ENCODE results near the gene ZNF783. TPM values are rescaled to one million over a fixed set of nuclear protein-coding genes. Genes with fewer than 3 reads are reported as not detected.

The ZNF783 gene
- total and polyA plus RNA-seq, 2 donors (not counting 1 experiment from before 2014, with no cell fraction given), result 3.3 to 11.4 TPM

DNA sequence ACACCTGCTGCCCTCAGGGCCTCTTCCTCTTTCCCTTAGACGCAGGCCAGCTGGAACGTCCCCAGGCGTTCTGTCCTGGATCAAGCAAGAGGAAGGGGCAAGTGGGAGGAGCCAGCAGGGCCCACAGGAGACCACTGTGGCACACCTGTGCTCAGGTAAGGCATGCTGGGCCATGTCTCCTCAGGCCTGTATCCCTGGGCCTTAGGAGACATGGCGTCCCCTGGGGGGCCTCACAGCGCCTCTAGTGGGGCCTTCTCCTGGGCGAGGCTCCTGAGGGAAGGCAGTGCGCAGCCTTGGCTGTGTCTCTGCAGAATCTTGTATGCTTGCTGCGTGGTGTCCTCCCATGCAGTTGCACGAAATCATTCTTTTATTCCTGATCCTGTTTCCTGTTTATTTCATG, 31.3 kb downstream of the ZNF783 start:
- DNase-seq (ENCODE audit: low read depth in 2 of 2), result no peak
- Histone ChIP-seq H3K27me3 (ENCODE audit: control insufficient read depth, insufficient read depth, low read length) (no peaks in the 10 kb centered on the region), H2AFZ (ENCODE audit: low read length) (no peak overlapping the region), H3K79me2 (ENCODE audit: control insufficient read depth, insufficient read depth, low read length) (no peaks in the 10 kb centered on the region), H3K36me3 (ENCODE audit: control insufficient read depth, insufficient read depth, low read length) (no peaks in the 10 kb centered on the region), H3K9ac (ENCODE audit: insufficient read depth, low read length) (no peak overlapping the region), H3K27ac (ENCODE audit: insufficient read depth, low read length) (no peak overlapping the region), H3K4me3 (replicated peaks in 1 of 4; ENCODE audit: control extremely low read depth in 1 of 4, insufficient read depth in 1 of 4, low read depth in 3 of 4, low read length in 4 of 4) (no peak overlapping the region), H3K4me2 (ENCODE audit: extremely low read depth, insufficient read depth, low read length) (no peak overlapping the region), H4K20me1 (ENCODE audit: control insufficient read depth, extremely low read depth, insufficient read depth, low read length) (no peaks in the 10 kb centered on the region), H3K4me1 (ENCODE audit: control insufficient read depth, extremely low read depth, insufficient read depth, low read length) (no peaks in the 10 kb centered on the region), H3K9me3 (ENCODE audit: control insufficient read depth, insufficient read depth, low read depth, low read length) (no peaks in the 10 kb centered on the region)
- TF ChIP-seq, protein P1, sequence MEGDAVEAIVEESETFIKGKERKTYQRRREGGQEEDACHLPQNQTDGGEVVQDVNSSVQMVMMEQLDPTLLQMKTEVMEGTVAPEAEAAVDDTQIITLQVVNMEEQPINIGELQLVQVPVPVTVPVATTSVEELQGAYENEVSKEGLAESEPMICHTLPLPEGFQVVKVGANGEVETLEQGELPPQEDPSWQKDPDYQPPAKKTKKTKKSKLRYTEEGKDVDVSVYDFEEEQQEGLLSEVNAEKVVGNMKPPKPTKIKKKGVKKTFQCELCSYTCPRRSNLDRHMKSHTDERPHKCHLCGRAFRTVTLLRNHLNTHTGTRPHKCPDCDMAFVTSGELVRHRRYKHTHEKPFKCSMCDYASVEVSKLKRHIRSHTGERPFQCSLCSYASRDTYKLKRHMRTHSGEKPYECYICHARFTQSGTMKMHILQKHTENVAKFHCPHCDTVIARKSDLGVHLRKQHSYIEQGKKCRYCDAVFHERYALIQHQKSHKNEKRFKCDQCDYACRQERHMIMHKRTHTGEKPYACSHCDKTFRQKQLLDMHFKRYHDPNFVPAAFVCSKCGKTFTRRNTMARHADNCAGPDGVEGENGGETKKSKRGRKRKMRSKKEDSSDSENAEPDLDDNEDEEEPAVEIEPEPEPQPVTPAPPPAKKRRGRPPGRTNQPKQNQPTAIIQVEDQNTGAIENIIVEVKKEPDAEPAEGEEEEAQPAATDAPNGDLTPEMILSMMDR (conservative IDR thresholded peaks at IDR 0.05 in 1 of 2, IDR thresholded peaks at IDR 0.05 in 1 of 2; ENCODE audit: low read depth in 1 of 2, low read length in 2 of 2), result no peak
- TF ChIP-seq EZH2 (IDR thresholded peaks at IDR 0.05; ENCODE audit: low read length, missing control alignments), result no peak

DNA sequence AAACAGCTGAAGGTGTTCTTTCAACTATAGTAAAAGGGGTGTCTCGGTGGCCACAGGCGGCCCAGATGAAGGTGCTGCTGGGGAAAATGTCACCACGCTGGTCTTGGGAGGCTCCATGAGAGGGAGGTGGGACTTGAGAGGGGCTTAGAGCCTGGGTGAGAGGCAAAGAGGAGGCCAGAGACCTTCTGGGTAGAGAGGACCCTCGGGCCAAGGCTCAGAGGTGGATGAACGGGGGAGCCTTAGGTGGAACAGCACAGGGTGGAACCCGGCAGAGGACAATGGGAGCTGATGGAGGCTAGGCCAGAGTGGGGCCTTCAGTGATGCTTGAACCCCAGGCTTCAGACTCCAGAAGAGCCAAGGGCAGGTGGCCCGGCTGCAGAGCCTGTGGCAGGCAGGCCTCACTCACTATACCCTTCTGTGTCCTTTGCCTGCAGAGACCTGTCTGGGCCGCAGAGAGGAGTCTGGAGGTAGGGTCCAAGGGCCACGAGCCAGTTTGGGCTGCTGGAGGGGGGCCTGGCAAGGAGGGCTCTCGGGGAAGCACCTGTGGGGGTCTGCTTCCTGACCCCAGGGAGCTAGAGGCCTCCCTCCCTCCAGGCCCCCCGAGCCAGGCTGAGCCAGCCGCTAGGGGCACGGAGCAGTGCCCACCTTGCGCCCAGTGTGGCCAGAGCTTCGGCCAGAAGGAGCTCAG, 32.1 kb downstream of the ZNF783 start:
- H3K36me3 ChIP-seq (ENCODE audit: control insufficient read depth, insufficient read depth, low read length), result no peaks in the 10 kb centered on the region
- no peak overlapping the region for H3K4me3 ChIP-seq (replicated peaks in 1 of 4; ENCODE audit: control extremely low read depth in 1 of 4, insufficient read depth in 1 of 4, low read depth in 3 of 4, low read length in 4 of 4)
- H3K4me1 ChIP-seq (ENCODE audit: control insufficient read depth, extremely low read depth, insufficient read depth, low read length), result no peaks in the 10 kb centered on the region
- H3K79me2 ChIP-seq (ENCODE audit: control insufficient read depth, insufficient read depth, low read length), result no peaks in the 10 kb centered on the region
- H4K20me1 ChIP-seq (ENCODE audit: control insufficient read depth, extremely low read depth, insufficient read depth, low read length), result no peaks in the 10 kb centered on the region
- no peaks in the 10 kb centered on the region for H3K27me3 ChIP-seq (ENCODE audit: control insufficient read depth, insufficient read depth, low read length)
- H3K9me3 ChIP-seq (ENCODE audit: control insufficient read depth, insufficient read depth, low read depth, low read length), result no peaks in the 10 kb centered on the region
- no peak for DNase-seq (ENCODE audit: low read depth in 2 of 2)
- no peak overlapping the region for H3K27ac ChIP-seq (ENCODE audit: insufficient read depth, low read length)
- H3K4me2 ChIP-seq (ENCODE audit: extremely low read depth, insufficient read depth, low read length), result no peak overlapping the region
- no peak overlapping the region for H2AFZ ChIP-seq (ENCODE audit: low read length)
- H3K9ac ChIP-seq (ENCODE audit: insufficient read depth, low read length), result no peak overlapping the region
- TF ChIP-seq, protein P1 (conservative IDR thresholded peaks at IDR 0.05 in 1 of 2, IDR thresholded peaks at IDR 0.05 in 1 of 2; ENCODE audit: low read depth in 1 of 2, low read length in 2 of 2), result no peak
- TF ChIP-seq EZH2 (IDR thresholded peaks at IDR 0.05; ENCODE audit: low read length, missing control alignments), result no peak

DNA sequence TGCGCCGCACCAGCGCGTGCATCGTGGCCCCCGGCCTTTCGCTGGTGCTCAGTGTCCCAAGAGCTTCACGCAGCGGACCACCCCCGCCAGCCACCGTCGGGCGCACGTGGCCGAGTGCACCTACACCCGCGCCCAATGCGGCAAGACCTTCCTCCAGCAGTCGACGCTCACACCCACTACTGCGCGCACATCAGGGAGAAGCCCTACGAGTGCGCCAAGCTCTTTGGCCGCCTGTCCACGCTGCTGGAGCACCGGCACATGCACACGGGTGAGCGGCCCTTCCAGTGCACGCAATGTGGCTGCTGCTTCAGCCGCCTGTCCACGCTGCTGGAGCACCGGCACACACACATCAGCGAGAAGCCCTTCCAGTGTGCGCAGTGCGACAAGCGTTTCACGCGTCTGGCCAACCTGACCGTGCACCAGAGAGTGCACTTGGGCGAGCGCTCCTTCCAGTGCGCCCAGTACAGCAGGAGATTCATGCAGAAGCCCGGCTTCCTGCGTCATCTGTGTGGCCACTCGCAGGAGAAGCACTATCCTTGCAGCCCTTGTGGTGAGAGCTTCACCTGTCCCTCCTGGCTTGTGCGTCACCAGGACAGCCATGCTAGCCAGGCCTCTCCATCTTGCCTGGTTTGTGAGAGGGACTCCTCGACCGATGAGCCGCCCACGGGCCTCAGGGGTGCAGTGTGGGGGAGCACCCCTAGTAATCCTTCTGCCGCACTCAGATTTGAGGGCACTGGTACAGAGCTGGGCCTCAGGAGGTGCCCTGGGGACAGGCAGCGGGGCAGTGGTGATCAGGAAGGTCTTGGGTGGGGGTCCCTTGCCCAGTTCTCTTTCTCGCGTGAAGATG, 32.9 kb downstream of the ZNF783 start:
- Histone ChIP-seq H3K9ac (ENCODE audit: insufficient read depth, low read length) (no peak overlapping the region), H3K4me1 (ENCODE audit: control insufficient read depth, extremely low read depth, insufficient read depth, low read length) (no peaks in the 10 kb centered on the region), H3K27ac (ENCODE audit: insufficient read depth, low read length) (no peak overlapping the region), H3K36me3 (ENCODE audit: control insufficient read depth, insufficient read depth, low read length) (no peaks in the 10 kb centered on the region), H3K4me3 (replicated peaks in 1 of 4; ENCODE audit: control extremely low read depth in 1 of 4, insufficient read depth in 1 of 4, low read depth in 3 of 4, low read length in 4 of 4) (no peak overlapping the region), H3K27me3 (ENCODE audit: control insufficient read depth, insufficient read depth, low read length) (no peaks in the 10 kb centered on the region), H3K9me3 (ENCODE audit: control insufficient read depth, insufficient read depth, low read depth, low read length) (no peaks in the 10 kb centered on the region), H3K79me2 (ENCODE audit: control insufficient read depth, insufficient read depth, low read length) (no peaks in the 10 kb centered on the region), H4K20me1 (ENCODE audit: control insufficient read depth, extremely low read depth, insufficient read depth, low read length) (no peaks in the 10 kb centered on the region), H3K4me2 (ENCODE audit: extremely low read depth, insufficient read depth, low read length) (no peak overlapping the region), H2AFZ (ENCODE audit: low read length) (no peak overlapping the region)
- TF ChIP-seq, protein P1 (conservative IDR thresholded peaks at IDR 0.05 in 1 of 2, IDR thresholded peaks at IDR 0.05 in 1 of 2; ENCODE audit: low read depth in 1 of 2, low read length in 2 of 2), result no peak
- no peak for TF ChIP-seq EZH2 (IDR thresholded peaks at IDR 0.05; ENCODE audit: low read length, missing control alignments)
- no peak for DNase-seq (ENCODE audit: low read depth in 2 of 2)
